ENCODE data around the gene IL17RB. TPM values are rescaled to one million over a fixed set of nuclear protein-coding genes. Genes with fewer than 3 reads are reported as not detected.
A peak's percentile ranks its signal among the peaks of the same experiment; 100 is the strongest.

The IL17RB gene
- polyA plus RNA-seq, 2 of the 4 experiments (the other 2 are of a cell fraction), result 1.9 to 2.2 TPM

GRCh38 chr3:53881691-53882593 lies 35.6 kb downstream of the IL17RB start, which contains the start of gene ACTR8:
Gene ACTR8 (minus strand): TSS chr3:53882152. CDS start chr3:53882101, 51 bp downstream.
- Histone ChIP-seq H3K27ac (peak within 1 kb of the TSS; percentile 91), H3K4me1 (peaks cover 10% of the 10 kb centered on the region), H3K9me3 (no peaks in the 10 kb centered on the region), H3K4me2 (peak within 1 kb of the TSS; percentile 79), H3K4me3 (peak within 1 kb of the TSS; percentile 72)
- FAIRE-seq (no peak), DNase-seq (ENCODE audit: low read depth in 1 of 2, low spot score in 1 of 2) (peak; percentile 52 to 76), ATAC-seq (peak; percentile 93 to 98)
- 10% methylated on average over 13 of the region's 65 CpGs for WGBS (ENCODE audit: missing lambda C conversion rate)
- ChIA-PET CTCF (interaction anchor here (1.7 kb wide), 1 partner anchor 9 kb away, joined by 6 read pairs; no protein-coding TSS in a partner anchor), POLR2A (interaction anchor here (0.6 kb wide), 1 partner anchor 10 kb away, joined by 3 read pairs; no protein-coding TSS in a partner anchor)
- peak; percentile 46; the same call in 1 of the 2 replicates for TF ChIP-seq PHF8 (IDR thresholded peaks at IDR 0.05; ENCODE audit: borderline replicate concordance, low read depth)
- TF ChIP-seq BCL3 (IDR thresholded peaks at IDR 0.05), result 0 out of 3 replicates have a peak, but pooled peaks have one; percentile 60
- TF ChIP-seq JUN (IDR thresholded peaks at IDR 0.05), result peak; percentile 42 to 65; a peak in 2 of 5 replicates
- TF ChIP-seq BHLHE40 (IDR thresholded peaks at IDR 0.05; ENCODE audit: low read depth, low read length), result no peak
- TF ChIP-seq POLR2A (IDR thresholded peaks at IDR 0.05; ENCODE audit: low read length), result peak; percentile 92
- TF ChIP-seq MAFK (IDR thresholded peaks at IDR 0.05; ENCODE audit: partially characterized antibody), result no peak
- no peak for TF ChIP-seq ZFP36 (IDR thresholded peaks at IDR 0.05; ENCODE audit: borderline replicate concordance, partially characterized antibody)
- TF ChIP-seq FOXS1 (CRISPR knock-in tag; IDR thresholded peaks at IDR 0.05), result no peak
- no peak for TF ChIP-seq CHD2 (IDR thresholded peaks at IDR 0.05; ENCODE audit: low read length, partially characterized antibody)
- TF ChIP-seq HOXB13 (CRISPR knock-in tag; IDR thresholded peaks at IDR 0.05; ENCODE audit: low read depth), result no peak
- TF ChIP-seq ZSCAN20 (CRISPR knock-in tag; IDR thresholded peaks at IDR 0.05), result no peak
- no peak for TF ChIP-seq CBX8 (IDR thresholded peaks at IDR 0.05)
- TF ChIP-seq CEBPB (IDR thresholded peaks at IDR 0.05), result no peak
- no peak for TF ChIP-seq ESRRA (IDR thresholded peaks at IDR 0.05; ENCODE audit: borderline replicate concordance, low read length)
- TF ChIP-seq HES2 (IDR thresholded peaks at IDR 0.05), result no peak
- TF ChIP-seq ATOH8 (CRISPR knock-in tag; IDR thresholded peaks at IDR 0.05; ENCODE audit: low read depth), result no peak
- TF ChIP-seq EP300 (IDR thresholded peaks at IDR 0.05), result no peak
- no peak for TF ChIP-seq NPAS2 (CRISPR knock-in tag; IDR thresholded peaks at IDR 0.05; ENCODE audit: borderline replicate concordance)
- no peak for TF ChIP-seq EHF (CRISPR knock-in tag; IDR thresholded peaks at IDR 0.05)
- no peak for TF ChIP-seq RCOR1 (IDR thresholded peaks at IDR 0.05; ENCODE audit: low read depth, low read length)
- no peak for TF ChIP-seq KDM1A (IDR thresholded peaks at IDR 0.05; ENCODE audit: low read depth)
- TF ChIP-seq NFE2L2 (conservative IDR thresholded peaks at IDR 0.05; ENCODE audit: low read length), result no peak
- TF ChIP-seq HEYL (CRISPR knock-in tag; IDR thresholded peaks at IDR 0.05), result no peak

- FAIRE-seq (no peak), ATAC-seq (no peak)
These were observed 36.6 kb downstream of the IL17RB start for GRCh38 chr3:53883008-53883407.

More at GRCh38 chr3:53883008-53883407, 36.6 kb downstream of the IL17RB start:
- WGBS (ENCODE audit: missing lambda C conversion rate), result 96% methylated on average over 4 of the region's 4 CpGs
- ChIA-PET POLR2A (no interaction called here), CTCF (no interaction called here)
- Histone ChIP-seq H3K9me3 (no peaks in the 10 kb centered on the region), H3K27ac (no peak overlapping the region), H3K4me2 (no peak overlapping the region), H3K4me3 (no peak overlapping the region), H3K4me1 (peaks cover 10% of the 10 kb centered on the region)
- TF ChIP-seq JUN (IDR thresholded peaks at IDR 0.05) (no peak), MAZ (IDR thresholded peaks at IDR 0.05; ENCODE audit: borderline replicate concordance, low read depth, low read length) (no peak), ELK1 (IDR thresholded peaks at IDR 0.05; ENCODE audit: low read depth, low read length) (no peak), CBX2 (IDR thresholded peaks at IDR 0.05; ENCODE audit: borderline replicate concordance, low read depth) (no peak), RAD21 (conservative IDR thresholded peaks at IDR 0.05 in 1 of 2, IDR thresholded peaks at IDR 0.05 in 1 of 2) (no peak), RARB (CRISPR knock-in tag; IDR thresholded peaks at IDR 0.05) (no peak)
- no peak for DNase-seq (ENCODE audit: low read depth in 1 of 2, low spot score in 1 of 2)
